NCI-H226 (cell line): Measurements from ENCODE around the gene CACNA1C.

ENCODE experiments used
- DNase-seq: peaks from one replicate; pipeline ENCODE4 v3.0.0-alpha.2; 2015

The CACNA1C gene

DNA sequence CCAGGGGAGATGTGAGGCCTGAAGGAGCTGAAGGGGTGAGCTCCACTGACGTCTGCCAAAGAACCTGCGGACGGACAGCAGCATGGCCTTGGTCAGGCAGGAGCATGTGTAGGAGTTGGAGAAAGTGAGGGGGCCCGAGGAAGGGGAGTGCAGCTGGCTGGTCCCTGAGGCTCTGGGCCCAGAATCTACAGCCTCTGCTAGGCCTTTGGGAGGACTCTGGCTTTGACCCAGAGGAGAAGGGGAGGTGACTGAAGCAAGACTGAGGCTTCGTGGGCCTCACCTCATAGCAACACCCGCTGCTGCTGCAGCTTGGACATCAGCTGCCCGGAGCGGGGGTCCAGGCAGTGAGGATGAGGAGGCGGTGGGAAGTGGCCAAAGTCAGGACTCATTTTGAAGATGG, 525.4 kb downstream of the CACNA1C start:
- DNase-seq = no peak

DNA sequence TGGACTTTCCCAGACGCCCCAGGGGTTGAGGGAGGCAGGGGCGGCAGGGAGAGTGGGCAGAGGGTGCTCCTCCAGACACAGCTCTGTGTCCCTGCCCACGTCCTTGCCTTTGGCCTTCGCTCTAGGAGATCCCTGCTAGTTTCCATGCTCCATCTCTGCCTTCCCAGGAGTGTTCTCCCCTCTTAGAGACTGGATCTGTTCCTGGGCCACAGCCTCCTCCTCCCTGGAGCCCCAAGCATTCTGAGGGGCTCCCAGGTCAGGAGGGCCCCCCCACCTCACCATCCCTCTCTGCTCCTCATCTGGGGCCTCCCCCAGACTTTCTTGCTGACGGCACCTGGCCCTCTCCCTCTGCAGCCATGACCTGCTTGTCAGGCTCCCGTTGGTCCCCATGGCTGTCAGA, 526.0 kb downstream of the CACNA1C start:
- no peak for DNase-seq

DNA sequence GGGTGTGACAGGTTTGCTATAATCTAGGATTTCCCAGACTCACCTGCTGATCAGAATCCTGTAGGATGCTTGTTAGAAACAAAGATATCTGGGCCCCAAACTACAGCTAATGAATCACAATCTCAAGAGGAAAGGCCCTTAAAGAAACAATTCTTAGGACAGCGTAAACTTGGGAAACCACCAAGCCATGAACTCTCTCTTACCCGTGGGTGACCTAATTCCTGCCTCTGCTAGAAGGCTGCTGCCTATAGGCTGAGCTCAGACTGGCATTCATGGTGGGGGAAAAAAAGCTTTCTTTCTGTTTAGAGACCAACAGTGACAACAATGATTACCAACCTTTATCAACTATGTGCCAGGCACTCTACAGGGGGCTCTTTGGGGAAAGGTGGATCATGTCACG, 528.0 kb downstream of the CACNA1C start:
- no peak for DNase-seq

DNA sequence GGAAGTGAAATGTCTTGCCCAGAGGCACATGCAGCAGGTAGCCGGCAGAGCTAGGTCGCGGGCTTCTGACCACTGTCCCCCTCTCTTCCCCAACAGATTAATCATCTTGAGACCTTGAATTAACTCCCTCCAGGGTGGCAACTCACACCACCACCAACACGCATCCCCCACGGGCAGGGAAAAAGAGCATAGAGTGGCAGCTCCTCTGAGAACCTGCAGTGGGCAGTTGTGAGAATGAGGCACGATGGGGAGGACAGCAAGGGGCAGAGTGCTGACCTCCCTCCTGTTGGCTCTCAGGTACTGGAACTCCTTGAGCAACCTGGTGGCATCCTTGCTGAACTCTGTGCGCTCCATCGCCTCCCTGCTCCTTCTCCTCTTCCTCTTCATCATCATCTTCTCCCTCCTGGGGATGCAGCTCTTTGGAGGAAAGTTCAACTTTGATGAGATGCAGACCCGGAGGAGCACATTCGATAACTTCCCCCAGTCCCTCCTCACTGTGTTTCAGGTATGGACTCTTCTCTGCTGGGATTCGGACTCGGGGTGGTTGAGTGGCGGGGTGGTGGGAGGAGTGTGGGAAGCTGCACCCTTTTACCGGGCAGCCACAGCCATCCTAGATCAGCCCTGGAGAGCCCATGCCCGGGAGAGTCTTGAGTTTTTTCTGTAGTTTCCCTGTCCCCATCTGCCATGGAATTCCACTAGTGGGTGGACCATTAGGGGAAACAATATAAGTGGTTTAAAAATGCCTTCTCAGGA, 528.7 kb downstream of the CACNA1C start:
- no peak for DNase-seq

DNA sequence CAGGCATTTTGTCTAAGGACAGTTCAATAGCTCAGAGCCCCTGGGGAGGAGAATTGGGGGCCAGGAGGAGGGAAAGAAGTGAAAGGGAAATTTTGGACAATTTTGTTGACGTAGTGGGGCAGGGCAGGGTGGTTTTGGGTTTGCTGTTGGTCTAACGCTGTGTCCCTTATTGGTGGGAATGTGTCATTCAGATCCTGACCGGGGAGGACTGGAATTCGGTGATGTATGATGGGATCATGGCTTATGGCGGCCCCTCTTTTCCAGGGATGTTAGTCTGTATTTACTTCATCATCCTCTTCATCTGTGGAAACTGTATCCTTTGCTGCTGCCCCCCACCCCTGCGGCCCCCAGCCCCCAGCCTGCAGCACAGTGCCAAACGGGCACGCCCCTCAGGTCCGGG, 529.8 kb downstream of the CACNA1C start:
- no peak for DNase-seq

DNA sequence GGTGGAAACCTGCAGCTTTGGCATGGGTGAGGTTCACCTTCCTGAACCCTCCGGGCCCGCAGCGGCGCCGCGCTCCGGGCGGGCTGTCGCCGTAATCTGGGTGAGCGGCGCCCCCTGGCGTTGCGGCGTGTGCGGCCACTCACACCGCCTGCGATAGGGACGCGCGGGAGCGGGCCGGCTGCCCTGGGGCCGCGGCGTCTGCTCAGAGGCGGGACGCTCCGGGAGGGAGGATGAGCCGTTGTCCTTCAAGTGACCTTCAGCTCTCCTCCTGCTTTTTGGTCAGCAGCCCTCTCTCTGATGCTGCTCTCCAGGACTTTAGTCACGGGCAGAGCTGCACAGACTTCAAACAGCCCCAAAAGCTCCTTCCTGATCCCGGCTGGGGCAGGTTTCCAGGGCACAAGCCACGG, 530.3 kb downstream of the CACNA1C start:
- DNase-seq = peak; percentile 34

DNA sequence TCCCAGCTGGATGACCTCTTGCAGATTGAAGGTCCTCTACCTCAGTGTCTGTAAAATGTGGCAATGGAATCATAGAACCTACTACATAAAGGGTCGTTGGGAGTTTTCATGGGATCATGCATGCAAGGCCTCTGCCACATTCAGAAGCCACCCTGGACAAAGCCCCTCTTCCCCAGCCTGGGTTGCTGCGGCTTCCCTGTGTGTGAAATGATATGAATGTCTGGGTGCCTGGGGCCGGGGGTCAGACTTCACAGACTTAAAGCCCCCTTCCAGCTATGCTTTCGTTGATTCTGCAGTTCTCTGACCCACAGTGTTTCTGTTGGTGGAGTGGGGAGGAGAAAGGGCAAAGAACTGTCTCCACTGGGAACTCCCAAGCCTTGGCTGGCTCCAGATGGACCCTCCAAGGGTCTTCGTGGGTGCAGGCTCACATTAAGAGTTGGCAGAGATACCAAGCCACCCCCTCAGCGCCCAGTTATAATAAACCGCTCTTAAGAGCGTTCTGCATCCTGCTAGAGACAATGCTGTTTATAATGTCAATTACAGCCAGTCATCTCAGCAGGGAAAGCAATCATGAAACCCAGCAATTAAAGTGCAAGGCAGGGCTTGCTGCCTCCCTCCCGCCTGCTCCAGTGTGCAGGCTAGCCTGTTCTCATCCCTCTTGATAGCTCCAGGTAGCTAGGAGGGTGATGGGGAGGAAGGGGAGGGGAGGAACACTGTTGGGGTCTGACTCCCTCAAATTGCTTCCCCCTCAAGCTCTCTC, 531.0 kb downstream of the CACNA1C start:
- DNase-seq = no peak

DNA sequence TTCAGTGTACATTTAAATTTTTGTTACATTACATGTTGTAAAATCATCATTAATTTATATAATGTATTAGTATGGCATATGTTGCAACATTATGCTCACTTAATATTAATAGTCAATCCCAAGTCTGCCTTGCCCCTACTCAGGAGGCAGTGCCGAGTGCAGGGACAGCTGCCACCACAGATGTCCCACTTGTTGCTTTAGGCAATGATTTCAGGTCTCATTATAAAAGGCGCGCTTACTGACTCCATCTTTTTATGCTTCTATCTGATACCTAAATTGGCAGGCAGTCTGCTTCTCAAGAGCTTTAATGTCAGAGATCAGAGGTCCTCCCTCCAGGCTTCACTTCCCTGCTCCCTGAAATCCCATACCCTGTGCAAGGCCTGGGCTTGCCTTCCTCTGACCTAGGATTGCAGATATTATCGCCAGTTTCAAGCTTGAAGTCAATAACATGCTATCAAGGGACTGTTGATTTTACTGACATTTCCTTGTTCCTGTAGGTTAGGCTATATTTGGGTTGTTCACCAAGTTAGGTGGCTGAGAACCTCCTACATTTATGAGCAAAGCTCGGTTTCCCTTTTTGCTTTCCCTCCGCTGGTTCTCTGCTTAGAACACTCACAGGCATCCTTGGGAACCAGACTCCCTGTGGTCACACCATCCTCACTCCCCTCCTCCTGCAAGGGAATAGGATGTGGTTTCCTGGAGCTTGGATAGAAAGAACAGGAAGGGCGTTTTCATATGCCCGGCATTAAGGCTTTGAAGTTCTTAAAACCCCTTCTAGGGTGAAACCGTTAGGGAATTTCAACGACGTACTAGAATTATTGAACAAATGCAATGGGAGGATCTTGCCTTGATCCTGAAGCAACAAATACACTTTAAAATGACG, 533.6 kb downstream of the CACNA1C start:
- no peak for DNase-seq

DNA sequence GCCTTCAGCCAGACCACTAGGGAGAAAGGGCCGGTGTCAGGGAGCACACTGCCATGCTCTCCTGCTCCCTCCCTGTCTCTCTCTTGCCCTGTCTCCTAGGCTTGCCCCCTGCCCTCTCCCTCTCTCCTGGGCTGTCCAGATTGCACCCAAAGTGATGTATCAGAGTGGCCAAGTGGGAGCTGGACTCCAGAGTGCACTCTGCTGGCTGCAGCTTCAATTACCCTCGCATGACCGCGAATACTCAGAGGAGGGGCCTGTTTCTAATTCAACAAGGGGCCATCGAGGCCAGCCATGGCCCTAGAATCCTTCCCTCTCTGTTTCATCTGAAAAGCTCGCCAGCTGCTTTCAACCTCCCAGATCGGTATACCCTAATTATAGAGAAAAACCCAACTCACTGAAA, 535.6 kb downstream of the CACNA1C start:
- no peak for DNase-seq

DNA sequence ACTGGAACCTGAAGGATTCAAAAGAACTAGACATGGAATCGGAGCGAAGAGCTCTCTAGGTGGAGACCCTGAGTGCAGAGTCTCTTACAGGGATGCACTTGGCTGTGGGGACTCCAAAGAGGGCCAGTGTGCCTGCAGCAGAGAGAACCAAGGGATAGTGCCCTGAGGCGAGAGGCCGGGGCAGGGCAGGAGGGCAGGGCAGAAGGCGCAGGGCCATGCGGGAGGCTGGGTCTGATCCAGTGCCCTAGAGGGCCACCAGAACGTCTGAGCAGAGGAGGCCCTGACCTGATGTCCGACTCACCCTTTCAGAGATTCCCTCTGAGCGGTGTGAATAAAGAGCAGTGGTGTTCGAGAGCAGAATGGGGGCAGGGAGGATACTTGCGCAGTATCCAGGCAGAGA, 536.6 kb downstream of the CACNA1C start:
- no peak for DNase-seq

DNA sequence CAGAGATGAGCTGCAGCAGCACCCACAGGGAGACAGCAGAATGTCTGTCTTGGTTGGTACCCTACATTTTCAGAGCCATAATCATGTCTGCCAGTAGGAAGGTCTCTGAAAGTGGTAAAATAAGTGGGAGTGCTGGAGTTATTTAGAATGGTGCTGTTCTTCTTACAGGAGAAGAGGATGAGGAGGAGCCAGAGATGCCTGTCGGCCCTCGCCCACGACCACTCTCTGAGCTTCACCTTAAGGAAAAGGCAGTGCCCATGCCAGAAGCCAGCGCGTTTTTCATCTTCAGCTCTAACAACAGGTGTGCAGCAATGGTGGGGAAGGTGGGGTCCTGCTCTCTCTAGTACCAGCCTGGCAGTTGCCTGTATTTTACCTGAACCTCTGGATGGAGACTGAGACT, 540.3 kb downstream of the CACNA1C start:
- no peak for DNase-seq

DNA sequence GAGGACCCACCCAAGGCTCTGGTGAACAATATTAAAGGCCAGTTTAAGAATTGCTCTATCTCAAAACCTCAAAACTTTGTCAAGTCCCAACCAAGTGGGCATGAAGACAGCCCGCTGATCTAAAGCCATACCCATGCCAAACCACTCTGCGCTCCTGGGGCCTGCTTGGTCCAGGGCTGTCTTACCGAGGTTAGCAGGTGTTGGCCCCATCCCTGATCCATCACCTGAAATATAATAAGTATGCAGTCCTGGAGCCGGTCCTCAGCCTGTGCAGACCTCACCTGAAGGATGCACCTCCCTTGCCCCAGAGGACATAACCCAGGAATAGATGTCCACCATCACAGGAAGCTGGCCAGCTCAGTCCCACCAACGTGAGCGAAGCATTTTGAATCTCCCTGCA, 543.7 kb downstream of the CACNA1C start:
- DNase-seq = no peak

DNA sequence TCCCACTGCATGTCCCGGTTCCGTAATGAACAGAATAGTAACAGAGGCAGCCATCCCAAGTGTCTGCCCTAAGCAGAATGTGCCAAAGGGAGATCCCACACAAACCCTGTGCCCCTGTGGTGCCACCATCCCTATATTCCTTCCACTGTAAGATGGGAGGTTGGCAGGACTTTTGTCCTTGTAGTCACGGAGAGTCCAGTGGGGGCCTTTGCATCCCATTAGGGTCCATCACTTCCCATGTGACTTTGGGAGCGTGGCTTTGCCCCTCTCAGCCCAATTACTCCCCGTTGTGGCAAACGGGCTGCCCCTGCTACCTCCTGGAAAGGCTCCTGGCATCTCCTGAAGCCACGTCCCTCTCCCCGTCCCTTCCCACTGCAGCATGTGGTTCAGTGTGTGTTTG, 552.5 kb downstream of the CACNA1C start:
- no peak for DNase-seq

DNA sequence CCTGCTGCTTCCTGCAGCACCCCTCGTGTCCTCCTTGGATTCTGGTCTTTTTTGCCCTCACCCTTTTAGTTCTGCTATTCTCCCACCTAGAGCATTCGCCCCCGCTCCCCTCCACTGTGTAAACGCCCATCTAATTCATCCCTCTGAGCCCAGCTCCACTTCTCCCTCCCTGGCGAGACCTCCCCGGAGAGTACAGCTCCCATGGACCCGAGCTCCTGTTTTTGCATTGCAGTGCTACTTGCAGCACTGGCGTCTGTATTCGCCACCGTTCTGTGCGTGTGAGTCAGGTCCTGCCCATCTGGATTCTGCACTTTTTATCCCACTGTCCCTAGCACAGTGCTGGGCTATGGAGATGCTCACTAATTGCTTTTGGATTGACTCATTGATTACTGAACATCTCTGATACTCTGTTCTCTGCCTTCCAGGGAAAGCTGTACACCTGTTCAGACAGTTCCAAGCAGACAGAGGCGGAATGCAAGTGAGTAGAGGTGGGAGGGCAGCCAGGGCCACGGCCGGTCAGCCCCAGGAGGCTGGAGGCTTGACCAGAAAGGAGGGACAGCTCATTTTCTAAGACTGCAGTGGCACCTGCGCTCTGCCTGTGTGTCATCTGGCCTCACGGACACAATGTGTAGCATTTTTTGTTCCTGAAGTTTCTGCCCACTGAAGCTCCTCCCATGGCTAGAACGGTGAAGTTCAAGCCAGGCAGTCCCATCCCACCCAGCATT, 553.6 kb downstream of the CACNA1C start:
- DNase-seq = no peak

DNA sequence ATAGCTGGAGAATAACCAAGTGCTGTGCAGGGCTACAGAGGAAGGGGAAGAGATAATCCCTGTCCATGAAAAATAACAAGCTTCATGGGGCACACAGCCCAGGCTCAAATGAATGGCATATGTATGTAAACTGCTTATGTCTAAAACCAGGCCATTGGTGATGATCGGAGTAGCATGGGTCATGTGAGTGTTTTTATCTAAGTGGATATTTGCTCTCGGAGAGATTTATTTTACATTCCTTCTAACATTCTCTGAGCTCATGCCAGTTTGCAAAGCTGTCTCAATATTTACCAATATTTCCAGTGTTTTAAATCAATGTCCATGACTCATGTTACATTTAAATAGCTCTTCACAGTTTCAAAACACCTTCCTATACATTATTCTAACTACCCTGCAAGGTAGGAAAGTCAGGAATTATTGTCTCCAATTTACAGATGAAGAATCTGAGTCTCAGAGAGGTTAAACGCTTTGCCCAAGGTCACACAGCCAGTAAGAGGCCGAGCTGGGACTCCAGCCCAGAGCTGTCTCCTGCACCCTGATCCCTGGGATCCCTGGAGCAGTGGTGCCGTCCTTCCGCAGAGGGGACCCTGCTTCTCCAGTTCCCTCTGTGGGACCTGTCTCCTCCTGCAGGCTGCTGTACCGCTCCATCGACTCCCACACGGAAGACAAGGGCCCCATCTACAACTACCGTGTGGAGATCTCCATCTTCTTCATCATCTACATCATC, 555.3 kb downstream of the CACNA1C start:
- DNase-seq = no peak

DNA sequence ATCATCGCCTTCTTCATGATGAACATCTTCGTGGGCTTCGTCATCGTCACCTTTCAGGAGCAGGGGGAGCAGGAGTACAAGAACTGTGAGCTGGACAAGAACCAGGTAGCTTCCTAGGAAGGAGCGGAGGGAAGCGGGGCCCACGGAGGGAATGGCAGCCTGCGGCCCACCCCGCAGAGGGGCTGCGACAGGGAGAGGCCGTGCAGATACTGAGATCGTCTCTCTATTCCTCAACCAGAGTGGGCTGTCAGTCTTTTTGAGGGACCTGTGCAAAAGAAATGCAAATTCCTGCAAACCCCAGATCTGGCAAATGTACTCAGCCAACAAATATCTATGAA, 555.8 kb downstream of the CACNA1C start:
- DNase-seq = no peak

DNA sequence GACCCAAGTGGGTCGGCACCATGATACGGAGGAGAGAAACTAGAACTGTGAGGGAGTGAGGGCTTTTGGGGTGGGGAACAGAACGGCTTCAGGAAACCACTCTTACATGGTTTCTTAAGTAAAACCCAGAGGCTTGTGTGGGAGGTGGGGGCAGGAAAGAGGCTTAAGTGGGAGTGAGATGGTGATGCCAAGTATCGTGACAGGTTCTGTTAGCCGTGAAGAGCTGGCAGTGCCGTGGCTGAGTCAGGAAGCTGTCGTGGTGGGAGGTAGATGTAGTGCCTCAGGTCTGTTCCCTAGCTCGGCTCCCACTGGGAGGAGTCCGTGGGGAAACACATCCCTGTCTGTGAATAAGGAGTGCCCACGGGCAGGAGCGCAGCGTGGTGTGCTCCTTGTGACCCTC, 556.2 kb downstream of the CACNA1C start:
- DNase-seq = peak; percentile 53

DNA sequence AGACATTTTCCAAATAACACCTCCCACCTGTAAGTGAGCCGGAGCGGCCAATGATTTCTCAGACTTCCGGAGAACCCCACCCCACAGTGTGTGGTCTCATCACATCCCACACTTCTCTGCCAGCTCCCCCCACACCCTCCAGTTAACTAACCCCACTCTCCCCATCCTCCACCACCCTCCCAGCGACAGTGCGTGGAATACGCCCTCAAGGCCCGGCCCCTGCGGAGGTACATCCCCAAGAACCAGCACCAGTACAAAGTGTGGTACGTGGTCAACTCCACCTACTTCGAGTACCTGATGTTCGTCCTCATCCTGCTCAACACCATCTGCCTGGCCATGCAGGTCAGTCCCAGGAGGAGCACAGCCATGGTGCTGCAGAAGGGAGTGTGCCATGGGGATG, 557.6 kb downstream of the CACNA1C start:
- DNase-seq = no peak

DNA sequence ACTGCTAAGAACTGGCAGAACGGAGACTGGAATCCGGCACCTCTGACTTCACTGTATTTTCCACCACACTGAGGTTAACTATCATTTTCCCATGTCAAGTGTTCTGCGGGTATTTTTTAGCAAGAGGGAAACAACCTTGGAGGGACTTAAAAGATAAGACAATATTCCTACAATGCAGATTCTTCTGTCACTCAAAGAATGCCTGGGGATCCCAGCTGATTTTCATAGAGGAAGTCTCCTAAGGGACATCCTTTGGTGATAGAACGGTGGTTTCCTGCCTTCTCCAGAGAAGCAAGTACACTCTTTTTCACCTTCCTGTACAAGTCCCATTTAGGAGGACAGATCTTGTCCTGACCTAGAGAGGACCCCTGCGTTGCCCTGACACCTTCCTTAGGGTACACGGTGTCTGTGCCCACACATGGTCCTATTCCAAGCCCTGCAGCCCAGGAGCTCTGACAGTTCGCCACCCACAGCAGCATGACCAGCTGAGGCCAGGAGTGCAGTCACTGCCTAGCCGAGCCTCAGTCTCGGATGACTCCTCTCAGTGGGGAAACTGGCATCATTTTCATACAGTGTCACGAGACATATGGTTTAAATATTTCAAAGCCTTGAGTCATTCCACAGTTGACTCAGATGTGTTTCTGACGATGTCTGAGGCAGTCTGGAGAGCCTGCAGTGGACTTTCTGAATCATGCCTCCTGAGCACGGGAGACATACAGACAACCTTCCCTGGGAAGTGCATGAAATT, 560.7 kb downstream of the CACNA1C start:
- peak; percentile 92 for DNase-seq

DNA sequence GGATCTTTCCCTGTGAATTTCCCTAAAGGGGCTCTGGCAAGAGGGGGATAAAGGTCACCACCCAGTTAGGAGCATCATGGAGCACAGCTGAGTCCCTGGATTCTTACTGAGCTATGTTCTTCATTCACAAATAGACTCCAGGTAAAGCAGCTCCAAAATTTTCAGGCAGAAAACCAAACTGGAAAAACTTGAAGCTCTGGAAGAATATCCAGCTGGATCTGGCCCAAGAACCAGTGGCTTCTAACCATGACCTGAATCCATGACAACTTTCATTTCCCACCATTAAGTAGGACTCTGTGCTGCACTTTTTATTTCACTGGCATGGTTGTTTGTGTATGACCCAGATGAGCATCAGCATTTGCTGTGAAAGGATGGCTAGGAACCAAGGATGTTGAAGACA, 561.6 kb downstream of the CACNA1C start:
- DNase-seq = no peak

DNA sequence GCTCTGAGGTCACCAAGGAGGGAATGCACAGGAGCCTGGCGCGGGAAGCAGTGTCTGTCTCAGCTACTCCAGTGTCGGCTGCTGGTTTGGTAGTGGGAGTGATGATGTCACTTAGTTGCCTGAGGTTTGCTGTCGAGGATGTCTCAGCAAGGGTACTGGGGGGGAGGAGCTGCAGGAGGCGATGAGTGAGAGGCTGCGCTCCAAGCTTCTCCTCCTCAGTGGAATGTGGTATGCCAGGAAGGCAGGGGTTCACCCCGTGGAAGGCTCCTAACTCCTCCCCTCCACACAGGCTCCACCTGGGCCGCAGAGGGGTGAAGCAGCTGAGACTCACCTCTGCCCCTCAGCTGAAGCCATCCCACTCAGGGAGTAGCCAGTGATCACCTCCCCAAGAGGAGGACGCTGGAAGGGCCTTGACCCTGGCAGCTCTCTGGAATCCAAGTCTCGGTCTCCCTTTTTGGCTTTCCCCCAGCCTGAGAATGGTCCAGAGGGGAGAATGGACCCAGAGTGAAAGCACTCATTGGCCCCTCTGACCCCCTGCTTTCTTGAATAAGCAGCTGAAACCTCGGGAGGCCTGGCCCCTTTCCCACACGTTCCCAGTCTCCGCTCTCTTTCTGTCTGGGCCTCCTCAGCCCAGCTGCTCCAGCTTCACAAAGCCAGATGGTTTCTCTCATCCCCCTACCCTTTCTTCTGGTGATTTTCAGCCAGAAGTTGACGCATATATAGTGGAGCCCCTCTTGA, 563.0 kb downstream of the CACNA1C start:
- peak; percentile 29 for DNase-seq
